CD4-positive, alpha-beta T cell (primary cell): Measurements from ENCODE around the gene ZNF324B. TPM values are rescaled to one million over a fixed set of nuclear protein-coding genes. Genes with fewer than 3 reads are reported as not detected.
"Not testable (repeated sequence)": the region's sequence is repeated elsewhere in the genome, so short reads cannot be mapped to it uniquely, and the experiment has no call there.

ENCODE experiments used
- ATAC-seq: fragments of 200-7000 bp; cut with Tn5 transposase; one replicate; pipeline ENCODE4 v1.10.0; 2022; ENCODE audit warnings: mild to moderate bottlenecking; ENCODE audit not compliant: poor library complexity
- CTCF ChIA-PET: fragments of 350-600 bp; sonication (Branson Sonifier 250); formaldehyde crosslinking; loops from one replicate; lab custom pipeline; 2021; ENCODE audit warnings: antibody characterized with exemption, inconsistent platforms; lab: Charles Lee
- POLR2A ChIA-PET: fragments of 350-600 bp; sonication (Branson Sonifier 250); formaldehyde crosslinking; loops from one replicate; lab custom pipeline; 2021; ENCODE audit warnings: antibody characterized with exemption, inconsistent platforms; lab: Charles Lee
- DNase-seq, 14 experiments: peaks; one replicate each; pipeline ENCODE4 v3.0.0-alpha.2; 2013 to 2020; ENCODE audit warnings: mixed read lengths in 2 of 14
- H3K27ac ChIP-seq, 2 donors: one replicate each; pipeline versions ENCODE4 v1.5.1 to v1.7.0; 2013; ENCODE audit warnings: low read length in 2 of 2, low read depth in 1 of 2, mild to moderate bottlenecking in 1 of 2
- H3K27me3 ChIP-seq, 2 experiments: 1 replicate in 1 of 2; 2 replicates in 1 of 2; pipeline versions ENCODE4 v1.6.1 to v1.7.0; 2013; ENCODE audit warnings: low read length in 2 of 2, control low read depth in 1 of 2, mild to moderate bottlenecking in 1 of 2, moderate library complexity in 1 of 2; ENCODE audit not compliant: insufficient read depth in 2 of 2, control insufficient read depth in 1 of 2
- H3K36me3 ChIP-seq: one replicate; pipeline ENCODE4 v1.6.1; 2013; ENCODE audit warnings: low read length, control low read depth; ENCODE audit not compliant: insufficient read depth
- H3K4me1 ChIP-seq: one replicate; pipeline ENCODE4 v1.6.1; 2013; ENCODE audit warnings: low read length, control low read depth; ENCODE audit not compliant: insufficient read depth
- H3K4me3 ChIP-seq: one replicate; pipeline ENCODE4 v1.5.1; 2013; ENCODE audit warnings: mild to moderate bottlenecking, low read length, moderate library complexity
- H3K9me3 ChIP-seq, 2 experiments: 1 replicate in 1 of 2; 2 replicates in 1 of 2; pipeline versions ENCODE4 v1.6.1 to v1.7.0; 2013; ENCODE audit warnings: low read length in 2 of 2, mild to moderate bottlenecking in 2 of 2, control low read depth in 1 of 2, moderate library complexity in 1 of 2; ENCODE audit not compliant: control insufficient read depth in 1 of 2, insufficient read depth in 1 of 2
- H3K27ac Mint-ChIP-seq: one replicate; pipeline ENCODE4 v1.8.0; 2020; ENCODE audit warnings: mixed read lengths
- H3K27me3 Mint-ChIP-seq: one replicate; pipeline ENCODE4 v1.8.0; 2021; ENCODE audit warnings: mixed read lengths
- H3K36me3 Mint-ChIP-seq: one replicate; pipeline ENCODE4 v1.8.0; 2021; ENCODE audit warnings: low read depth, mixed read lengths
- H3K4me1 Mint-ChIP-seq: one replicate; pipeline ENCODE4 v1.8.0; 2021; ENCODE audit warnings: low read depth, mixed read lengths
- H3K4me3 Mint-ChIP-seq: one replicate; pipeline ENCODE4 v1.8.0; 2020; ENCODE audit warnings: mild to moderate bottlenecking, mixed read lengths
- H3K9me3 Mint-ChIP-seq: one replicate; pipeline ENCODE4 v1.8.0; 2020; ENCODE audit warnings: mixed read lengths
- CTCF ChIP-seq: fragments of 200-600 bp; IDR thresholded peaks from one replicate; pipeline ENCODE4 v1.8.0; 2022; ENCODE audit warnings: antibody characterized with exemption, mild to moderate bottlenecking
- intact Hi-C, 2 experiments: fragments of 100-400 bp; cut with DNase I in 1 of 2; cut with micrococcal nuclease in 1 of 2; formaldehyde crosslinking; loops; one replicate each; pipeline versions ENCODE4 v1.15.1 to v1.9.0; 2023 to 2025; cut with DNase I, micrococcal nuclease
- polyA plus RNA-seq, 2 donors: library from polyadenylated mRNA; unstranded; fragments of 120-200 nt; gene quantifications; one replicate each; pipeline ENCODE4 v1.2.1, GENCODE V29; 2013
- total RNA-seq, 174 experiments: library from RNA in 2 of 174; stranded (reverse) in 2 of 174; gene quantifications; one replicate each; pipeline ENCODE4 v1.2.3 and lab custom pipeline; 2021 to 2026

The ZNF324B gene
- total RNA-seq: 1 to 10 TPM; 6.3 to 7.6 TPM
- polyA plus RNA-seq (2013, experiment 1 of 2): 4.4 TPM
- 4.7 TPM for polyA plus RNA-seq (2013, experiment 2 of 2)
- 6.3 to 28.6 (median 14.7) reads per million in 172 experiments for total RNA-seq (lab: John Stamatoyannopoulos, UW)

GRCh38 chr19:58451358-58452101 is at the start of gene ZNF324B:
Gene ZNF324B (plus strand): TSS chr19:58451622. CDS start chr19:58453702, 2,080 bp downstream.
- peak within 1 kb of the TSS; percentile 66 for H3K4me3 ChIP-seq

GRCh38 chr19:58401840-58402421 is 49.5 kb upstream of the ZNF324B start:
- peak overlapping the region; percentile 34 for H3K4me3 Mint-ChIP-seq
- no peaks in the 10 kb centered on the region for H3K9me3 Mint-ChIP-seq
- peaks cover 5% of the 10 kb centered on the region for H3K36me3 Mint-ChIP-seq
- H3K9me3 ChIP-seq: peaks cover 0 to 5% of the 10 kb centered on the region in 2 experiments
- H3K27ac ChIP-seq: peak overlapping the region; percentile 59 to 94
- peaks cover 24% of the 10 kb centered on the region for H3K27me3 Mint-ChIP-seq
- H3K4me1 ChIP-seq: peaks cover 20% of the 10 kb centered on the region
- ATAC-seq: no peak
- peak overlapping the region; percentile 86 for H3K27ac Mint-ChIP-seq
- H3K27me3 ChIP-seq: peaks cover 7 to 14% of the 10 kb centered on the region in 2 experiments
- H3K36me3 ChIP-seq: no peaks in the 10 kb centered on the region
- peaks cover 16% of the 10 kb centered on the region for H3K4me1 Mint-ChIP-seq
- ChIA-PET CTCF (interaction anchor here (0.6 kb wide), 1 partner anchor 10 kb away, joined by 3 read pairs; no protein-coding TSS in a partner anchor), POLR2A (no interaction called here)
- peak overlapping the region; percentile 75 for H3K4me3 ChIP-seq
- intact Hi-C loops: loop anchor here (1.0 to 5.0 kb wide), 4 partner anchors 15 to 220 kb away; partner anchors contain the start of genes RPS5 (in 2 of the 2), ZNF837 (in 2 of the 2) and ZNF274 (in 1 of the 2)
- DNase-seq: peak in 1 of 14 experiments; percentile 50
- TF ChIP-seq CTCF: peak; percentile 15

More at GRCh38 chr19:58451358-58452101, at the start of gene ZNF324B:
- DNase-seq (peak; percentile 92 to 98 (median 96)), ATAC-seq (peak; percentile 97)
- Mint-ChIP-seq H3K4me3 (peak within 1 kb of the TSS; percentile 85), H3K9me3 (peaks cover 4% of the 10 kb centered on the region), H3K36me3 (peaks cover 30% of the 10 kb centered on the region), H3K27me3 (peaks cover 28% of the 10 kb centered on the region), H3K4me1 (peaks cover 21% of the 10 kb centered on the region), H3K27ac (peak within 1 kb of the TSS; percentile 63)
- no peak for TF ChIP-seq CTCF
- POLR2A ChIA-PET: interaction anchor here (0.5 to 1.5 kb wide), 13 partner anchors 11 to 702 kb away, joined by 3 to 24 read pairs (median 3); partner anchors contain the start of genes TRIM28, ZNF132, ZNF497 and ZNF552
- intact Hi-C loops: loop anchor here (1.0 to 5.0 kb wide), 5 partner anchors 11 to 144 kb away; partner anchors contain the start of genes ZNF132 (in 2 of the 2), ZNF584 (in 2 of the 2) and ERVK3-1 (in 1 of the 2)
- H3K36me3 ChIP-seq: peaks cover 16% of the 10 kb centered on the region
- H3K27ac ChIP-seq: peak within 1 kb of the TSS in 1 of 2 donors; percentile 61
- peaks cover 7 to 14% of the 10 kb centered on the region in 2 experiments for H3K9me3 ChIP-seq
- H3K4me1 ChIP-seq: peaks cover 15% of the 10 kb centered on the region
- CTCF ChIA-PET: interaction anchor here (1.1 to 2.6 kb wide), 2 partner anchors 63 to 68 kb away, joined by 3 to 10 read pairs; partner anchors contain the start of gene ZBTB45
- peaks cover 9 to 16% of the 10 kb centered on the region in 2 experiments for H3K27me3 ChIP-seq

- H3K4me3 ChIP-seq, H3K27ac Mint-ChIP-seq, H3K9me3 ChIP-seq, CTCF ChIA-PET, POLR2A ChIA-PET, H3K36me3 ChIP-seq, H3K27ac ChIP-seq, H3K9me3 Mint-ChIP-seq, DNase-seq, H3K27me3 ChIP-seq, ATAC-seq: not testable (repeated sequence)
- peaks cover 36% of the 10 kb centered on the region for H3K4me1 ChIP-seq
- Mint-ChIP-seq H3K4me1 (peaks cover 35% of the 10 kb centered on the region), H3K4me3 (peak overlapping the region; percentile 72), H3K27me3 (peaks cover 10% of the 10 kb centered on the region), H3K36me3 (peaks cover 11% of the 10 kb centered on the region)
- intact Hi-C loops: loop anchor here in 1 of 2 experiments (5.0 kb wide), 1 partner anchor 222 kb away; the partner anchor contains the start of gene ZNF274
Observed at GRCh38 chr19:58403920-58404478, 47.4 kb upstream of the ZNF324B start.
